HepG2 (cell line): ENCODE results near the gene MFAP4. TPM values are rescaled to one million over a fixed set of nuclear protein-coding genes. Genes with fewer than 3 reads are reported as not detected.

Experiments
- ARID2 ChIP-seq: sonication (generic); formaldehyde crosslinking; IDR thresholded peaks from 2 replicates; pipeline ENCODE4 v1.8.1; 2022; ENCODE audit warnings: mild to moderate bottlenecking, missing genetic modification reagents, borderline replicate concordance
- CREM ChIP-seq, 2 experiments: sonication (generic) in 1 of 2; formaldehyde crosslinking in 1 of 2; IDR thresholded peaks; 2 replicates each; pipeline versions ENCODE4 v1.4.0 to v1.6.1; 2016 to 2020; ENCODE audit warnings: antibody characterized with exemption in 1 of 2, mild to moderate bottlenecking in 1 of 2, missing genetic modification reagents in 1 of 2
- HMGA1 ChIP-seq: sonication (generic); formaldehyde crosslinking; conservative IDR thresholded peaks from 2 replicates; pipeline ENCODE4 v1.4.0; 2020; ENCODE audit warnings: missing genetic modification reagents
- JUNB ChIP-seq: sonication (generic); formaldehyde crosslinking; IDR thresholded peaks from 2 replicates; pipeline ENCODE4 v1.8.0; 2022; ENCODE audit warnings: missing genetic modification reagents, mild to moderate bottlenecking, borderline replicate concordance
- KDM4B ChIP-seq: sonication (generic); formaldehyde crosslinking; IDR thresholded peaks from 2 replicates; pipeline ENCODE4 v1.4.0; 2020; ENCODE audit warnings: missing genetic modification reagents
- MAF1 ChIP-seq: sonication (generic); formaldehyde crosslinking; IDR thresholded peaks from 2 replicates; pipeline ENCODE4 v1.5.0; 2020; ENCODE audit warnings: missing genetic modification reagents, borderline replicate concordance
- TBP ChIP-seq: sonication (generic); formaldehyde crosslinking; IDR thresholded peaks from 2 replicates; pipeline ENCODE4 v1.5.0; 2020; ENCODE audit warnings: missing genetic modification reagents
- TEAD2 ChIP-seq: sonication (generic); formaldehyde crosslinking; IDR thresholded peaks from 2 replicates; pipeline ENCODE4 v1.9.0; 2021; ENCODE audit warnings: missing genetic modification reagents
- ZNF138 ChIP-seq: sonication (generic); formaldehyde crosslinking; IDR thresholded peaks from 2 replicates; pipeline ENCODE4 v1.5.0; 2020; ENCODE audit warnings: mild to moderate bottlenecking, low read depth, missing genetic modification reagents
- ZNF33A ChIP-seq: sonication (generic); formaldehyde crosslinking; IDR thresholded peaks from 2 replicates; pipeline ENCODE4 v1.5.1; 2020; ENCODE audit warnings: missing genetic modification reagents, mild to moderate bottlenecking, moderate library complexity, borderline replicate concordance
- ZNF33B ChIP-seq: sonication (generic); formaldehyde crosslinking; IDR thresholded peaks from 2 replicates; pipeline ENCODE4 v1.5.1; 2020; ENCODE audit warnings: mild to moderate bottlenecking, missing genetic modification reagents
- ZNF468 ChIP-seq: sonication (generic); formaldehyde crosslinking; IDR thresholded peaks from 2 replicates; pipeline ENCODE4 v1.8.0; 2022; ENCODE audit warnings: mild to moderate bottlenecking, moderate library complexity, missing genetic modification reagents
- ZNF567 ChIP-seq: sonication (generic); formaldehyde crosslinking; IDR thresholded peaks from 2 replicates; pipeline ENCODE4 v1.8.1; 2023; ENCODE audit warnings: mild to moderate bottlenecking, missing genetic modification reagents, borderline replicate concordance
- ZNF761 ChIP-seq: sonication (generic); formaldehyde crosslinking; conservative IDR thresholded peaks from 2 replicates; pipeline ENCODE4 v1.4.0; 2020; ENCODE audit warnings: mild to moderate bottlenecking, missing genetic modification reagents
- ZNF816 ChIP-seq: sonication (generic); formaldehyde crosslinking; IDR thresholded peaks from 2 replicates; pipeline ENCODE4 v1.8.0; 2022; ENCODE audit warnings: missing genetic modification reagents, mild to moderate bottlenecking, borderline replicate concordance
- polyA plus RNA-seq, 8 experiments: library from polyadenylated mRNA; depleted of rRNA in 3 of 8; stranded (reverse) in 7 of 8; unstranded in 1 of 8; fragments of >200 nt; fragmentation: Illumina TruSeq in 4 of 8; extraction: Trizol in 4 of 8; gene quantifications; 2 replicates each; pipeline versions ENCODE4 v1.2.1 to v1.2.3, GENCODE V29; 2011 to 2016; ENCODE audit warnings: low read depth in 4 of 8, missing spikeins in 1 of 8, mixed read lengths in 1 of 8; ENCODE audit not compliant: insufficient read depth in 1 of 8
- total RNA-seq, 5 experiments: library from RNA; depleted of rRNA; stranded (reverse); fragments of >200 nt; fragmentation: Illumina TruSeq; extraction: Trizol; gene quantifications; 2 replicates each; pipeline ENCODE4 v1.2.3, GENCODE V29; 2016; ENCODE audit warnings: low read depth in 1 of 5
- TF ChIP-seq, protein P1 (sequence below): sonication (generic); formaldehyde crosslinking; IDR thresholded peaks from 2 replicates; pipeline ENCODE4 v1.5.0; 2020; ENCODE audit warnings: mild to moderate bottlenecking, missing genetic modification reagents, moderate library complexity
- TF ChIP-seq, protein P2 (sequence below): IDR thresholded peaks from 2 replicates; pipeline ENCODE4 v1.6.1; 2016; ENCODE audit warnings: low read depth
- TF ChIP-seq, protein P3 (sequence below): sonication (generic); formaldehyde crosslinking; IDR thresholded peaks from 2 replicates; pipeline ENCODE4 v1.5.0; 2020; ENCODE audit warnings: mild to moderate bottlenecking, missing genetic modification reagents

The MFAP4 gene
- total and polyA plus RNA-seq, 2 of the 13 experiments (the other 11 are each of a cell fraction or from before 2014, with no cell fraction given), result 0.08 TPM; not detected in 1

DNA sequence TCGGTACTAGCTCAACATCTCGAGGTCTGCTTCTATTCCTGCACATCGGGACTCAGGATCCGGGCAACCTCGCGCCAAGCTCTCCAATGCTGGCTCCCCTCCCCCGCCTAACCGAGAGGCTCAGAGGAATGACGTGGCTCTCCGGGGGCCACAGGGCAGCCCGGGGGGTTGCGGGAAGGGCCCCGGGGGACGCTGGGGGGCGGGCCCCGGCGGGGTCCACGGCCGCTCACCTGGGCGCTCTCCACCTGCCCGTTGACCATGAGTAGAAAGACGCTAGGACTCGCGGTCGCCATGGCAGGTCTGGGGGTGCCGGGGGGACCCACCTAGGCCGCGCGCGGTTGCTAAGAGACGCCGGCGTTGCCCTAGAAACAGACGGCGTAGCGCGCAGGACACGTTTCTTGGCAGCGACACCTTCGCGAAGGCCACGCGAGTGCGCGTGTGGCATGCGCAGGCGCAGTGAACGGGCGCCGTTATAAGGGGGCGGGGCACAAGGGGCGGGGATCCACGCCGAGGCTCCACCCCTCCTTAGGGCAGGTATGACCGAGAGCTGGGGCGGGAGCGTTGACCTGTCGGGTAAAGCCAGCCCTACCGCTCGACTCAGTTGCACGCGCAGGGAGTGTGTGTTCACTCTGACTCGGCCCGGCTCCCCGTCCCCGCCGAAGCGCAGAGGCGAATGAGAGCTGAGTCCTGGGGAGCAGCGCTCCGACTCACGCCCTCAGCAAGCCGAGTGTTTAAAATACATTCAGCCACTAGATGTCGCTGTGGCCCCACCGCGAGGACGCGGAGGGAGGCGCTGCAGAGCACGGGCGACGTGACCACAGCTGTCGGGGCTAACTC is 24.5 kb downstream of the MFAP4 start, which contains the start of gene B9D1 (continued):
- TF ChIP-seq TEAD2 (CRISPR knock-in tag), result no peak
- TF ChIP-seq ZNF33B, result no peak
- TF ChIP-seq ZNF761, result 0 out of 2 replicates have a peak, but pooled peaks have one; percentile 41
- no peak for TF ChIP-seq JUNB
- no peak for TF ChIP-seq MAF1 (CRISPR knock-in tag)
- peak; percentile 50 for TF ChIP-seq CREM (IDR thresholded peaks at IDR 0.05)
- TF ChIP-seq CREM (CRISPR knock-in tag; IDR thresholded peaks at IDR 0.05), result no peak
- TF ChIP-seq ARID2 (CRISPR knock-in tag), result no peak
- no peak for TF ChIP-seq TBP (CRISPR knock-in tag)
- TF ChIP-seq, protein P1, sequence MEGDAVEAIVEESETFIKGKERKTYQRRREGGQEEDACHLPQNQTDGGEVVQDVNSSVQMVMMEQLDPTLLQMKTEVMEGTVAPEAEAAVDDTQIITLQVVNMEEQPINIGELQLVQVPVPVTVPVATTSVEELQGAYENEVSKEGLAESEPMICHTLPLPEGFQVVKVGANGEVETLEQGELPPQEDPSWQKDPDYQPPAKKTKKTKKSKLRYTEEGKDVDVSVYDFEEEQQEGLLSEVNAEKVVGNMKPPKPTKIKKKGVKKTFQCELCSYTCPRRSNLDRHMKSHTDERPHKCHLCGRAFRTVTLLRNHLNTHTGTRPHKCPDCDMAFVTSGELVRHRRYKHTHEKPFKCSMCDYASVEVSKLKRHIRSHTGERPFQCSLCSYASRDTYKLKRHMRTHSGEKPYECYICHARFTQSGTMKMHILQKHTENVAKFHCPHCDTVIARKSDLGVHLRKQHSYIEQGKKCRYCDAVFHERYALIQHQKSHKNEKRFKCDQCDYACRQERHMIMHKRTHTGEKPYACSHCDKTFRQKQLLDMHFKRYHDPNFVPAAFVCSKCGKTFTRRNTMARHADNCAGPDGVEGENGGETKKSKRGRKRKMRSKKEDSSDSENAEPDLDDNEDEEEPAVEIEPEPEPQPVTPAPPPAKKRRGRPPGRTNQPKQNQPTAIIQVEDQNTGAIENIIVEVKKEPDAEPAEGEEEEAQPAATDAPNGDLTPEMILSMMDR, result peak; percentile 100
- TF ChIP-seq ZNF567, result no peak
- 0 out of 2 replicates have a peak, but pooled peaks have one; percentile 54 for TF ChIP-seq ZNF468 (CRISPR knock-in tag)
- peak; percentile 69; the same call in 1 of the 2 replicates for TF ChIP-seq ZNF138
- TF ChIP-seq KDM4B (CRISPR knock-in tag), result no peak
- TF ChIP-seq ZNF33A (CRISPR knock-in tag), result no peak
- TF ChIP-seq ZNF816 (CRISPR knock-in tag), result peak; percentile 74; the same call in 1 of the 2 replicates
- TF ChIP-seq, protein P2, sequence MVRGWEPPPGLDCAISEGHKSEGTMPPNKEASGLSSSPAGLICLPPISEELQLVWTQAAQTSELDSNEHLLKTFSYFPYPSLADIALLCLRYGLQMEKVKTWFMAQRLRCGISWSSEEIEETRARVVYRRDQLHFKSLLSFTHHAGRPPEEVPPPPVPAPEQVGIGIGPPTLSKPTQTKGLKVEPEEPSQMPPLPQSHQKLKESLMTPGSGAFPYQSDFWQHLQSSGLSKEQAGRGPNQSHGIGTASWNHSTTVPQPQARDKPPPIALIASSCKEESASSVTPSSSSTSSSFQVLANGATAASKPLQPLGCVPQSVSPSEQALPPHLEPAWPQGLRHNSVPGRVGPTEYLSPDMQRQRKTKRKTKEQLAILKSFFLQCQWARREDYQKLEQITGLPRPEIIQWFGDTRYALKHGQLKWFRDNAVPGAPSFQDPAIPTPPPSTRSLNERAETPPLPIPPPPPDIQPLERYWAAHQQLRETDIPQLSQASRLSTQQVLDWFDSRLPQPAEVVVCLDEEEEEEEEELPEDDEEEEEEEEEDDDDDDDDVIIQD (CRISPR knock-in tag), result no peak
- no peak for TF ChIP-seq HMGA1 (CRISPR knock-in tag)
- TF ChIP-seq, protein P3, sequence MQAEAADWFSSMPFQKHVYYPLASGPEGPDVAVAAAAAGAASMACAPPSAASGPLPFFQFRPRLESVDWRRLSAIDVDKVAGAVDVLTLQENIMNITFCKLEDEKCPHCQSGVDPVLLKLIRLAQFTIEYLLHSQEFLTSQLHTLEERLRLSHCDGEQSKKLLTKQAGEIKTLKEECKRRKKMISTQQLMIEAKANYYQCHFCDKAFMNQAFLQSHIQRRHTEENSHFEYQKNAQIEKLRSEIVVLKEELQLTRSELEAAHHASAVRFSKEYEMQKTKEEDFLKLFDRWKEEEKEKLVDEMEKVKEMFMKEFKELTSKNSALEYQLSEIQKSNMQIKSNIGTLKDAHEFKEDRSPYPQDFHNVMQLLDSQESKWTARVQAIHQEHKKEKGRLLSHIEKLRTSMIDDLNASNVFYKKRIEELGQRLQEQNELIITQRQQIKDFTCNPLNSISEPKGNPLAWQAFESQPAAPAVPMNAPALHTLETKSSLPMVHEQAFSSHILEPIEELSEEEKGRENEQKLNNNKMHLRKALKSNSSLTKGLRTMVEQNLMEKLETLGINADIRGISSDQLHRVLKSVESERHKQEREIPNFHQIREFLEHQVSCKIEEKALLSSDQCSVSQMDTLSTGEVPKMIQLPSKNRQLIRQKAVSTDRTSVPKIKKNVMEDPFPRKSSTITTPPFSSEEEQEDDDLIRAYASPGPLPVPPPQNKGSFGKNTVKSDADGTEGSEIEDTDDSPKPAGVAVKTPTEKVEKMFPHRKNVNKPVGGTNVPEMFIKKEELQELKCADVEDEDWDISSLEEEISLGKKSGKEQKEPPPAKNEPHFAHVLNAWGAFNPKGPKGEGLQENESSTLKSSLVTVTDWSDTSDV (CRISPR knock-in tag), result peak; percentile 92; the same call in 1 of the 2 replicates
